ENCODE data around the gene TCF4. TPM values are rescaled to one million over a fixed set of nuclear protein-coding genes. Genes with fewer than 3 reads are reported as not detected.

TCF4 gene
- total RNA-seq, 2 donors from 2014 or later, result 31.6 to 34.0 TPM

DNA sequence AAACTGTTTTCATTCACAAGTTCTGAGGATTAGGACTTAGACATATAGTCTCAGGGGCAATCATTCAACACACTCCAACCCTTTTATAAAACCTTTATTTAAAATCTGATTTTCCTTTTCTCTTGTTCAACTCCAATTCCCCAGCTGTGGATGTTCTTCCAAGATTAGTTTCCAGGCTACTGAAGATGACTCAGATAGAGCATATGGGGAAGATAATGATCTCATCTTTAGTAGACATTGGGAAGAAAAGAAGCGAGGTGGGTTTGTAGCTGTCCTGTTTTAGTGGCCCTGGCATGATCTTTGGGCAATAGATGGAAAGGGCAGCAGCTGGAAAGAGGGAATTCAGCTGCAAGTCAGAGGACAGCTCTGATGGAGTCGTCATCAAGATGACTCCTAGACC lies 381.1 kb downstream of the TCF4 start:
- 79 to 80% methylated on average over 2 of the region's 2 CpGs for WGBS, 2 donors
- intact Hi-C loops (cut with DNase I), result no loop called here
- no peak for ATAC-seq

DNA sequence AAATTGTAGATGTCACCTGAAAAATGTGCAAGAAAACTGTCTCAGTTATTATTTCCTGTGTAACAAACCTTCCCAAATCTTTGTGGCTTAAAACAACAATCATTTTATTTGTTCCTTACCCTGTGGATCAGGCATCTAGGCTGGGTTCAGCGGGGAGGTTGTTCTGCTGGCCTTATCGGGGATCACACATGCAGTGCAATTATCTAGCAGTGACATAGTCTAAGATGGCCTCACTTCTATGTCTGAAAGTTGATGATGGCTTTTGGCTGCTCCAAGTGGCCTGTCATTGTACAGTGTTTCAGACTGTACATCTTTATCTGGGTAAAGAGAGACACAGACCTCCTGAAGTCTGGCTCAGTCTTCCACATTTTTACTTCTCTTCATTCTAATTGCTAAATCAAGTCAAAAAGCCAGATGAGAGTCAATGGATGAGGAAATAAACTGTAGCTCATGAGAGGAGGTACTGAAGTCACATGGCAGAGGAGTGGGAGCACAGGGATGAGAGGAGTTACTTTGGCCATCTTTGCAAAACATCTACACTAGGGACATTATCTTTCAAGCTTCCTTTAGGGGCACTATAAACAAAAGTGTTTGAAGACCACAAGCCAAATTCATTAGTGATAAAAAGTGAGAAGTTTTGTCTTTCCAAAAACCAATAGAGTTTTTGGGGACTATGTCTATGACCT lies 385.6 kb downstream of the TCF4 start:
- ATAC-seq (no peak), DNase-seq (no peak)
- Histone ChIP-seq H3K4me3 (no peak overlapping the region), H3K9me3 (no peaks in the 10 kb centered on the region), H3K27me3 (no peaks in the 10 kb centered on the region), H3K4me1 (no peaks in the 10 kb centered on the region), H3K27ac (no peak overlapping the region), H3K36me3 (replicated peaks in 1 of 2; ENCODE audit: insufficient read depth in 1 of 2, low read depth in 2 of 2) (no peaks in the 10 kb centered on the region)
- WGBS, 2 donors, result 68 to 81% methylated on average over 2 of the region's 2 CpGs
- no peak for TF ChIP-seq POLR2A (IDR thresholded peaks at IDR 0.05)
- TF ChIP-seq, protein P1, sequence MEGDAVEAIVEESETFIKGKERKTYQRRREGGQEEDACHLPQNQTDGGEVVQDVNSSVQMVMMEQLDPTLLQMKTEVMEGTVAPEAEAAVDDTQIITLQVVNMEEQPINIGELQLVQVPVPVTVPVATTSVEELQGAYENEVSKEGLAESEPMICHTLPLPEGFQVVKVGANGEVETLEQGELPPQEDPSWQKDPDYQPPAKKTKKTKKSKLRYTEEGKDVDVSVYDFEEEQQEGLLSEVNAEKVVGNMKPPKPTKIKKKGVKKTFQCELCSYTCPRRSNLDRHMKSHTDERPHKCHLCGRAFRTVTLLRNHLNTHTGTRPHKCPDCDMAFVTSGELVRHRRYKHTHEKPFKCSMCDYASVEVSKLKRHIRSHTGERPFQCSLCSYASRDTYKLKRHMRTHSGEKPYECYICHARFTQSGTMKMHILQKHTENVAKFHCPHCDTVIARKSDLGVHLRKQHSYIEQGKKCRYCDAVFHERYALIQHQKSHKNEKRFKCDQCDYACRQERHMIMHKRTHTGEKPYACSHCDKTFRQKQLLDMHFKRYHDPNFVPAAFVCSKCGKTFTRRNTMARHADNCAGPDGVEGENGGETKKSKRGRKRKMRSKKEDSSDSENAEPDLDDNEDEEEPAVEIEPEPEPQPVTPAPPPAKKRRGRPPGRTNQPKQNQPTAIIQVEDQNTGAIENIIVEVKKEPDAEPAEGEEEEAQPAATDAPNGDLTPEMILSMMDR (IDR thresholded peaks at IDR 0.05), result no peak
- intact Hi-C loops (cut with DNase I), result no loop called here

More for the DNA sequence above, 381.1 kb downstream of the TCF4 start:
- DNase-seq, result no peak
- Histone ChIP-seq H3K27ac (no peak overlapping the region), H3K36me3 (replicated peaks in 1 of 2; ENCODE audit: insufficient read depth in 1 of 2, low read depth in 2 of 2) (no peaks in the 10 kb centered on the region), H3K27me3 (no peaks in the 10 kb centered on the region), H3K4me3 (no peak overlapping the region), H3K9me3 (no peaks in the 10 kb centered on the region), H3K4me1 (no peaks in the 10 kb centered on the region)
- TF ChIP-seq, protein P1 (IDR thresholded peaks at IDR 0.05), result no peak
- no peak for TF ChIP-seq POLR2A (IDR thresholded peaks at IDR 0.05)

GRCh38 chr18:55199291-55199963 lies 388.6 kb downstream of the TCF4 start:
- ATAC-seq, result no peak
- 49 to 62% methylated on average over 7 of the region's 7 CpGs for WGBS, 2 donors
- no peaks in the 10 kb centered on the region for H3K9me3 ChIP-seq
- H3K36me3 ChIP-seq (replicated peaks in 1 of 2; ENCODE audit: insufficient read depth in 1 of 2, low read depth in 2 of 2), result no peaks in the 10 kb centered on the region
- no peak overlapping the region for H3K27ac ChIP-seq
- H3K4me1 ChIP-seq, result no peaks in the 10 kb centered on the region
- intact Hi-C loops (cut with DNase I), result no loop called here
- no peaks in the 10 kb centered on the region for H3K27me3 ChIP-seq
- no peak overlapping the region for H3K4me3 ChIP-seq
- DNase-seq, result no peak
- TF ChIP-seq, protein P1 (IDR thresholded peaks at IDR 0.05), result no peak
- TF ChIP-seq POLR2A (IDR thresholded peaks at IDR 0.05), result no peak

DNA sequence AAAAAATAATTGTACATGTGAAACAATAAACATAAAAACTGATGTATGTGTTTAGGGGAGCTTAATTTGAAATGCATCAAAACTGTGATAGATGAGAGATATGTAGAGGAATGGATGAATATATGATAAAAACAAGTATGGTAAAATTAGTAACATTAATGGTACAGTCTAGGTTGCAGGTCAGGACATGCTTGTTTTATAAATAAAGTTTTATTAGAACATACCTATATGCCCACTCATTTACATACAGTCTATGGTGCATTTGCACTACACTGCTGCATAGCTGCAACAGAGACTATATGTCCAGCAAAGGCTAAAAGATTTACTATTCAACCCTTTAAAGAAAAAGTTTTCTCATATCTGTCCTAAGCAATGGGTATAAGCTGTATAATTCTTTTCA lies 392.1 kb downstream of the TCF4 start:
- Histone ChIP-seq H3K27ac (no peak overlapping the region), H3K36me3 (replicated peaks in 1 of 2; ENCODE audit: insufficient read depth in 1 of 2, low read depth in 2 of 2) (no peaks in the 10 kb centered on the region), H3K4me3 (no peak overlapping the region), H3K9me3 (no peaks in the 10 kb centered on the region), H3K27me3 (no peaks in the 10 kb centered on the region), H3K4me1 (no peaks in the 10 kb centered on the region)
- TF ChIP-seq POLR2A (IDR thresholded peaks at IDR 0.05), result no peak
- TF ChIP-seq, protein P1 (IDR thresholded peaks at IDR 0.05), result no peak
- ATAC-seq (no peak), DNase-seq (no peak)
- intact Hi-C loops (cut with DNase I), result no loop called here

DNA sequence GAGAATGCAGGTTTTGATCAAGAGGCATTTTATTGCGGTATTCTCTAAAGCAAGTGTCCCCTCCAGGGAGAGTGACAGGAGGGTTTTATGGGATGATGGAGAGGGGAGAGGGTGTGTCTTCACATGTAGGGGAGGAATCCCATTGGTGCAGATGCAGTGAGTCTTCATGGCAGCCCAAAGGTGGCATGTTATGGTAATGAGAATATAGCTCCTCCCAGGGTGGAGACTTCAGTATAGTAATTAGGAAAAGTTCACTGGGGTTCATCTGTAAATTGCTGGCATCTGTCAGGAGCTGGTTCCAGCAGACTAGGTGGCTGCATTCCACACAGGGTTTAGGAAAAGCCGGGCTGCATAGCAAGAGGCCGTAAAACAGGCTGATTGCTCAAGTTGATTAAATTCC lies 398.0 kb downstream of the TCF4 start:
- H3K4me3 ChIP-seq, result no peak overlapping the region

More for the DNA sequence above, 398.0 kb downstream of the TCF4 start:
- DNase-seq (no peak), ATAC-seq (no peak)
- 51% methylated on average over 3 of the region's 3 CpGs for WGBS, 2 donors
- no peaks in the 10 kb centered on the region for H3K9me3 ChIP-seq
- TF ChIP-seq, protein P1 (IDR thresholded peaks at IDR 0.05), result no peak
- no peak for TF ChIP-seq POLR2A (IDR thresholded peaks at IDR 0.05)
- intact Hi-C loops (cut with DNase I), result no loop called here
- H3K36me3 ChIP-seq (replicated peaks in 1 of 2; ENCODE audit: insufficient read depth in 1 of 2, low read depth in 2 of 2), result no peaks in the 10 kb centered on the region
- no peak overlapping the region for H3K27ac ChIP-seq
- H3K27me3 ChIP-seq, result no peaks in the 10 kb centered on the region
- H3K4me1 ChIP-seq, result no peaks in the 10 kb centered on the region
